ENCODE results near the gene MRPS15.

- TF ChIP-seq CTCF (conservative IDR thresholded peaks at IDR 0.05 in 1 of 2, IDR thresholded peaks at IDR 0.05 in 1 of 2; ENCODE audit: extremely low read depth in 1 of 2, insufficient read depth in 1 of 2, low read depth in 1 of 2, low read length in 2 of 2) (no peak), EZH2 (IDR thresholded peaks at IDR 0.05; ENCODE audit: borderline replicate concordance, low read length) (no peak)
These were observed 5.3 kb downstream of the MRPS15 start for GRCh38 chr1:36458910-36459309.

Data from mammary epithelial cell (primary cell).